ENCODE measurements around the gene DNM2.

GRCh38 chr19:10761443-10762250, 43.8 kb downstream of the DNM2 start:
- no peak for TF ChIP-seq CTCF (IDR thresholded peaks at IDR 0.05)
- TF ChIP-seq POLR2A (IDR thresholded peaks at IDR 0.05) = no peak
